Fibroblast of pulmonary artery (primary cell): Measurements from ENCODE around the gene BHMT2.
A peak's percentile ranks its signal among the peaks of the same experiment; 100 is the strongest.

Source experiments
- DNase-seq: peaks from one replicate; pipeline ENCODE4 v3.0.0-alpha.2; 2010; ENCODE audit warnings: low read depth
- H3K4me3 ChIP-seq: replicated peaks from 2 replicates; pipeline ENCODE4 v1.5.1; 2011; ENCODE audit warnings: low read depth, mild to moderate bottlenecking, control low read depth, low read length, moderate library complexity
- TF ChIP-seq, protein P1 (sequence below): IDR thresholded peaks from 2 replicates; pipeline ENCODE4 v1.5.1; 2011; ENCODE audit warnings: mild to moderate bottlenecking, control low read depth, low read length, inconsistent platforms; ENCODE audit errors: missing control alignments

BHMT2 gene

GRCh38 chr5:79056847-79057246 is 12.7 kb upstream of the BHMT2 start:
- DNase-seq, result no peak
- TF ChIP-seq, protein P1, sequence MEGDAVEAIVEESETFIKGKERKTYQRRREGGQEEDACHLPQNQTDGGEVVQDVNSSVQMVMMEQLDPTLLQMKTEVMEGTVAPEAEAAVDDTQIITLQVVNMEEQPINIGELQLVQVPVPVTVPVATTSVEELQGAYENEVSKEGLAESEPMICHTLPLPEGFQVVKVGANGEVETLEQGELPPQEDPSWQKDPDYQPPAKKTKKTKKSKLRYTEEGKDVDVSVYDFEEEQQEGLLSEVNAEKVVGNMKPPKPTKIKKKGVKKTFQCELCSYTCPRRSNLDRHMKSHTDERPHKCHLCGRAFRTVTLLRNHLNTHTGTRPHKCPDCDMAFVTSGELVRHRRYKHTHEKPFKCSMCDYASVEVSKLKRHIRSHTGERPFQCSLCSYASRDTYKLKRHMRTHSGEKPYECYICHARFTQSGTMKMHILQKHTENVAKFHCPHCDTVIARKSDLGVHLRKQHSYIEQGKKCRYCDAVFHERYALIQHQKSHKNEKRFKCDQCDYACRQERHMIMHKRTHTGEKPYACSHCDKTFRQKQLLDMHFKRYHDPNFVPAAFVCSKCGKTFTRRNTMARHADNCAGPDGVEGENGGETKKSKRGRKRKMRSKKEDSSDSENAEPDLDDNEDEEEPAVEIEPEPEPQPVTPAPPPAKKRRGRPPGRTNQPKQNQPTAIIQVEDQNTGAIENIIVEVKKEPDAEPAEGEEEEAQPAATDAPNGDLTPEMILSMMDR, result no peak
- H3K4me3 ChIP-seq, result no peak overlapping the region

GRCh38 chr5:79059674-79060073 is 9.9 kb upstream of the BHMT2 start:
- TF ChIP-seq, protein P1, result no peak
- no peak for DNase-seq
- no peak overlapping the region for H3K4me3 ChIP-seq

- H3K4me3 ChIP-seq, result no peak overlapping the region
- DNase-seq, result no peak
- TF ChIP-seq, protein P1, result no peak
Observed at GRCh38 chr5:79062436-79062835, 7.1 kb upstream of the BHMT2 start.

DNA sequence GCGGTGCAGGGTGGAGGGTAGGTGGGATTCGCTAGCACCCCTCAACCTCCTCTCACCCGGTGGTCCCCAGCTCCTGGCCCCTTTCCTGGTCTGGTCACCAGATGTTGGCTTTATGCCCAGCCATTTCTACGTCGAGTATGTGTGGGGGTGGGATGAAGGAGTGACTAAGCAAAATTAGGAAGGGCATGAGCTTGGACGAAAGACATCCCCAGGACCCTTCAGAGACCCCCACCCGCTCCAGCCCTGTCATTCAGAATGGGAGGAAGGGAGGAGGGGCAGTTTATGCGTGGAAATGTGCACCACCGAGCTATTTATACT is 742 bp downstream of the BHMT2 start:
- TF ChIP-seq, protein P1, result no peak
- DNase-seq, result peak; percentile 37
- no peak overlapping the region for H3K4me3 ChIP-seq

- TF ChIP-seq, protein P1, result no peak
- H3K4me3 ChIP-seq, result no peak overlapping the region
- peak; percentile 45 for DNase-seq
Observed at GRCh38 chr5:79074641-79075040, 5.1 kb downstream of the BHMT2 start.

DNA sequence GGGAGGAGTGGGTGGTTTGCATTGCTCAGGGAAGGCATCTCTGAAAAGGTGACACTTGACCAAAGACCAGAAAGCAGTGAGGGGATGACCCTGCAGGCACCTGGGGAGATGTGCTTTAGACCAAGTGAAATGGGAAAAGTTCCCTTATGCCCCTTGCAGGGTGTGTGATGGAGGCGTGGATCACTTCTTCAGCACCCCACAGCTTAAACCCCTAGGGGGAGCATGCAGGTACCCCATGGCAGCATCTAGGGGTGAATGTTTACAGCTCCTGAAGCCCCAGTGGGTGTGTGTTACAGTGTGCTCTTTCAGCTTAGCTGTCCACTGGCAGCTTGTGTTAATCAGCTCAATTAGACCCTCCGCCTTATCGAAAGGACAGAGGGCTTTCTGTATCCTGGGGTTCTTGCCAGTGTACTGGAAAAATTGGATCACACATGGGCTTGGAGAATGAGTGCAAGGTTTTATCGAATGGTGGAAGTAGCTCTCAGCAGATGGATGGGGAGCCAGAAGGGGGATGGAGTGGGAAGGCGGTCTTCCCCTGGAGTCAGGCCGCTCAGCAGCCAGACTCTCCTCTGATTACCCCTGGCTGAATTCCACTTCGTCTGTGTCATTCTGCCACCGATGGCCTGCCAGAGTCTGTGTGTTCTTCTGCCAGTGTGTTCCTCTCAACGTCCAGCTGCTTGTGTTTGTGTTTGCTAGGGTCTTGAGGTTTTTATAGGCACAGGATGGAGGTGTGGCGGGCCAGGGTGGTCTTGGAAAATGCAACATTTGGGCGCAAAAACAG is 6.3 kb downstream of the BHMT2 start:
- TF ChIP-seq, protein P1, result no peak
- no peak for DNase-seq
- no peak overlapping the region for H3K4me3 ChIP-seq

DNA sequence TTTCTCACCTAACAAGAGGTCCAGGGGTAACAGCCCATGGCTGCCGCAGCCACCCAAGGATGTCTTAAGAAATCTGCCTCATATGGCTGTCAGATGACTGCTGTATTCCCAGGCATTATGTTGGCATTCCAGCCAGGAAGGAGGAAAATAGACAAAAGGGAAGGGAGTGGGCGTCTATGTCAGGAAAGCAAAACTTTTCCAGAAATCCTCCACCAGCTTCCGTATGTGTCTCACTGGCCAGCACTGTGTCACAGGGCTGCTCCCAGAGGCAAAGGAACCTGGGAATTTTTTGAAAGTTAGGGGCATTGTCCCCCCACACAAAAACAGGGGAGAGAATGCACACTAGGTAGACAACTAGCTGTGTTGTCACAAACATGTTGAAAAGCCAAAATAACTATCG is 7.3 kb downstream of the BHMT2 start:
- no peak for DNase-seq
- H3K4me3 ChIP-seq, result no peak overlapping the region

More for the DNA sequence above, 7.3 kb downstream of the BHMT2 start:
- TF ChIP-seq, protein P1, result no peak
